Activated CD4-positive, alpha-beta T cell treated with anti-CD3 and anti-CD28 coated beads, Interleukin-2, amount 10 ng/mL, durations not matched to agents 7 days and 5 days (primary cell): ENCODE data around the gene HOXB4. TPM values are rescaled to one million over a fixed set of nuclear protein-coding genes. Genes with fewer than 3 reads are reported as not detected.
A peak's percentile ranks its signal among the peaks of the same experiment; 100 is the strongest.

ENCODE experiments used
- CTCF ChIA-PET: fragments of 350-600 bp; sonication (Branson Sonifier 250); formaldehyde crosslinking; loops from one replicate; lab custom pipeline; 2021; ENCODE audit warnings: antibody characterized with exemption; lab: Charles Lee
- POLR2A ChIA-PET: fragments of 350-600 bp; sonication (Branson Sonifier 250); formaldehyde crosslinking; loops from one replicate; lab custom pipeline; 2021; ENCODE audit warnings: antibody characterized with exemption; lab: Charles Lee
- DNase-seq: peaks from one replicate; pipeline ENCODE4 v3.0.0-alpha.2; 2020
- H3K27ac Mint-ChIP-seq: one replicate; pipeline ENCODE4 v1.8.0; 2021; ENCODE audit warnings: mild to moderate bottlenecking, moderate library complexity, mixed read lengths
- H3K27me3 Mint-ChIP-seq: one replicate; pipeline ENCODE4 v1.8.0; 2021; ENCODE audit warnings: mixed read lengths
- H3K36me3 Mint-ChIP-seq: one replicate; pipeline ENCODE4 v1.8.0; 2021; ENCODE audit warnings: low read depth, mixed read lengths
- H3K4me1 Mint-ChIP-seq: one replicate; pipeline ENCODE4 v1.8.0; 2021; ENCODE audit warnings: mixed read lengths
- H3K4me3 Mint-ChIP-seq: one replicate; pipeline ENCODE4 v1.8.0; 2021; ENCODE audit warnings: mild to moderate bottlenecking, moderate library complexity, mixed read lengths
- H3K9me3 Mint-ChIP-seq: one replicate; pipeline ENCODE4 v1.8.0; 2021; ENCODE audit warnings: mixed read lengths
- total RNA-seq, 2 experiments: library from RNA; stranded (reverse); gene quantifications; one replicate each; pipeline ENCODE4 v1.2.3, GENCODE V29; 2021

HOXB4 gene
- total RNA-seq, 2 experiments from 2014 or later = 3.3 to 3.6 TPM

- peaks cover 55% of the 10 kb centered on the region for H3K4me1 Mint-ChIP-seq
- peak overlapping the region; percentile 42 for H3K4me3 Mint-ChIP-seq
- H3K36me3 Mint-ChIP-seq = peaks cover 2% of the 10 kb centered on the region
- POLR2A ChIA-PET = no interaction called here
- H3K27ac Mint-ChIP-seq = no peak overlapping the region
- peaks cover 92% of the 10 kb centered on the region for H3K27me3 Mint-ChIP-seq
- no peaks in the 10 kb centered on the region for H3K9me3 Mint-ChIP-seq
- DNase-seq = peak; percentile 40
- CTCF ChIA-PET = interaction anchor here (1.6 kb wide), 1 partner anchor 18 kb away, joined by 6 read pairs; no protein-coding TSS in a partner anchor
Observed at GRCh38 chr17:48596000-48596734, 18.0 kb upstream of the HOXB4 start.

DNA sequence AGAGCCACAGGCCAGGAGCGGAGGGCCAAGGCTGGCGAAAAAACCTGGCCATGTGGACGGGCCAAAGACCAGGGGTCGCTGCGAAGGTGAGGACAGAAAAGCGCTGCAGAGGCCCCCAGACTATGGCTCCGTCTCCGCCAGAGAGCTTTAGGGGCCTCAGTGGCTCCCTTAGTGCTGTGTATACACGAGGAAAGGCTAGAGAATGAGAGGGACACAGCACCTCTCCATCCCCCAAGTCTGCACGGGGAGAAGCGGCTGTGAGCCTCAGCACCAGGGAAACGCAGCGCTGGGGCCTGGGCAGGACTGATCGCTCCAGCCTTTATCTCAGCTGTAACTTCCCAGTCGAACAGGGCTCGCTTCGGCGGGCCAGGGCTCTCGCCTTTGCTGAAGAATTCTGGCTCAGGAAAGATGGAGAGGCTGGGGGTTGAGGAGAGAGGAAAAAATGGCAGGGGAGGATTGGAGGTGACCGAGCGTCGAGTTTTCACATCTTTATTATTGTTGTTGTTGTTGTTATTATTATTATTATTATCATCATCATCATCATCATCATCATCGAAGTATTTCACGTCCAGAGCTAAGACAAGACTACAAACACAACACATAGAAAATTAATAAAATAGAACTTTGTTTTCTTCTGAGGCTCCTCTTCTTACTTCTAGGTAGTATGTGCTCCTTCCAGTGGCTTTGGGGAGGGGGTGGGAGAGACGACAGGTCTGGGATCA, 17.3 kb upstream of the HOXB4 start:
- Mint-ChIP-seq H3K4me3 (no peak overlapping the region), H3K9me3 (no peaks in the 10 kb centered on the region), H3K27me3 (peaks cover 91% of the 10 kb centered on the region), H3K36me3 (peaks cover 3% of the 10 kb centered on the region), H3K27ac (no peak overlapping the region), H3K4me1 (peaks cover 55% of the 10 kb centered on the region)
- ChIA-PET CTCF (interaction anchor here (1.6 to 1.7 kb wide), 2 partner anchors 18 to 30 kb away, joined by 4 to 6 read pairs; partner anchors contain the start of gene HOXB9), POLR2A (no interaction called here)
- no peak for DNase-seq

DNA sequence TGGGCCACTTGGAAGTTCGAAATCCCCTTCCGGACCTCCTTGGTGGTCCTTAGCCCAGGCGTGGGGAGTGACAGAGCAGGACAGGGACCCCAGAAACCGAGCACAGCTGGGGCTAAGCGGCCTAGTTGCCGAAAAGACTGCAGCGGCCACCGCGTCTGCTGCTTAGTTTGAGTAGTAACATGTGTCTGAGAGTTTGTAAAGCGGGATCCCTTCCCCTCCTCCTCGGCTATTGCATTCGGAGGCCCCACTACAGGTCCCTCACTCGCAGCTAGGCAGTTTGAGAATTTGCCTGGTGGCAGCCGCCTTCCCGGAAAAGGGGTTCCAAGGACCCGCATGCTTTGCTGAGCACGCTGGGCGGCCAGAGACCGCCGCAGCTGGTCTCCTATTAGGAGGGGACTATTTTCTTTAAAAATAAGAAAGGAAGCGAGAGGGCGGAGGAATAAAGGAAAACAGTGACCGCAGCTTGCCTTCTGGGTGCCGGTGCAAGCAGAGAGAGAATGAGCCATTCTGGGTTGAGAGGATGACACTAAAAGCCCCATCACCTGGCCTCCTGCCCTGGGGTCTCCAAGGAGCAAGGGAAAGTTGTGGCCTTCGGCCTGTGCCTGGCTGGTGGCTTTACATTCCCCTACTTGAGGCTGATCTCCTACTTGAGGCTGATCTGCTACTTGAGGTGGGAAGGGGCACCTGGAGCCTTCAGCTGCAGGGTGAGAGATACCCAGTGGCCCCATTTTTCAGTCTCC, 16.6 kb upstream of the HOXB4 start:
- no peak overlapping the region for H3K4me3 Mint-ChIP-seq
- DNase-seq = no peak
- peaks cover 57% of the 10 kb centered on the region for H3K4me1 Mint-ChIP-seq
- H3K27me3 Mint-ChIP-seq = peaks cover 91% of the 10 kb centered on the region
- H3K9me3 Mint-ChIP-seq = no peaks in the 10 kb centered on the region
- peaks cover 4% of the 10 kb centered on the region for H3K36me3 Mint-ChIP-seq
- H3K27ac Mint-ChIP-seq = no peak overlapping the region
- ChIA-PET POLR2A (no interaction called here), CTCF (interaction anchor here (0.6 to 2.8 kb wide), 6 partner anchors 19 to 380 kb away, joined by 3 to 18 read pairs (median 4); partner anchors contain the start of gene HOXB9)

DNA sequence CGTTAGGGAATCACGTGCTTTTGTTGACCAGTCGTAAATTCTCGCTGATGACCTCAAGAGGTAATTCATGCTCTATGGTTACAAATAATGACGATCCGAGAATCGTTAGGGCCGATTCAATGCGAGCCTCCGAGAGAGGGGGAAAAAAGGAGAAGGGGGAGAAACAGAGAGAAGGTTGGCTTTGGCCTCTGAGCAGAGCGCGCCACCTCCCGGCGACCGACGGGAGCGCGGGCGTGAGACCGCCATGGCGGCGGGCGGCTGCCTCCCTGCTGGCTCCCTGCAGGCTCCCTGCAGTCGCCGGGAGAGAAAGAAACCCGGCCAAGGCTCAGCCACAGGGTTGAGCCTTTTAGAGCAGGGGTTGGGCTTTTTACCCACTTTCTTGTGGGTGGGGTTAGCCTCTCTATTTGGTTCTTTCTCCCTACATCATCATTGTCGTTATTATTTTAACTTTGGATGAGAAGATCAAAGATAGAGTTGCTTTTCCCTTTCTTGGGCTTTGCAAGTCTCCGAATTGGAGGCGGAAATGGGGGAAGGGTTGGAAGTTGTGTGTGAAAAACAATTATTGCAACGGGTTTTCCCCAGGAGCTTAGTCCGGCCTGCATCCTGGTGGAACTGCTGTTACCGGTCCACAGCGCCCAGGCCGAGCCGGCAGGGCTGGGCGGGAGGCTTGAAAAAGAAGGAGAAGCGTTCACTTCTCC, 15.8 kb upstream of the HOXB4 start:
- H3K9me3 Mint-ChIP-seq = no peaks in the 10 kb centered on the region
- peaks cover 59% of the 10 kb centered on the region for H3K4me1 Mint-ChIP-seq
- POLR2A ChIA-PET = no interaction called here
- peak overlapping the region; percentile 65 for H3K4me3 Mint-ChIP-seq
- CTCF ChIA-PET = interaction anchor here (0.6 to 2.8 kb wide), 15 partner anchors 20 to 568 kb away, joined by 3 to 18 read pairs (median 5); partner anchors contain the start of genes HOXB9 and PRAC2
- H3K27ac Mint-ChIP-seq = no peak overlapping the region
- peaks cover 5% of the 10 kb centered on the region for H3K36me3 Mint-ChIP-seq
- peak; percentile 78 for DNase-seq
- peaks cover 91% of the 10 kb centered on the region for H3K27me3 Mint-ChIP-seq

DNA sequence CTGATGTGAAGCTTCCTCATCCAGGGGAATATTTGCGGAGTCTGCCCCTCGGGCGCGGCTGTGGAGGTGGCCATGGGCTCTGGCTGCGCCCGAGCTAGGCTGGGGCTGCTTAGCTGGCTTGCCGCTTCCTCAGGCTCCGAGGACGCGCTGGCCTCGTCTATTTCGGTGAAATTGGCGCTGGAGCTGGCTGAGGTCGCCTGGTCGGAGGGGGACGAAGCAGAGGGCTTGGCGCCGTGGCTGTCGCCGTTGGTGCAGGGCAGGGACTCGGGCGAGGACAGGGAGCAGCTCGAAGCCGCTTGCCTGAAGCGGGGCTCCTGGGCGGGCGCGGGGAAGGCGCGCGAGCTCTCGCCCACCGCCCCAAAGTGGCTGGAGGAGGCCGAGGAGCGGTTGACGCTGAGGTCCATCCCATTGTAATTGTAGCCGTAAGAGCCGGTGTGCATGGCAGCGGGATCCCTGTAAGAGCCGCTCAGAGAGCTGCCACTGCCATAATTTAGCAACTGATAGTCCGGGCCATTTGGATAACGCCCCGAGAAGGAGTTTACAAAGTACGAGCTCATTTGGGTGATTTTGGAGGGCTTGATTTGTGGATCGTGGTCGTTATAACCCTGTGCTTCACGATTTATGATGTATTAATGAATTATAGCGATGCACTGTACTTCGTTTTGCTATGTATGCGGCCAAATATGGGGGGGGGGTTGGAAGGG, 15.1 kb upstream of the HOXB4 start, which contains the start of gene HOXB5:
TSS of gene HOXB5 (minus strand) at position 654 of the 704 bp plus-strand sequence. CDS start at position 557, 97 bp downstream.
- ChIA-PET POLR2A (interaction anchor here (0.6 kb wide), 1 partner anchor 300 kb away, joined by 4 read pairs; no protein-coding TSS in a partner anchor), CTCF (interaction anchor here (0.6 to 2.8 kb wide), 37 partner anchors 8 to 1348 kb away, joined by 3 to 18 read pairs (median 4); partner anchors contain the start of genes HOXB6, HOXB7 and PRAC2)
- no peak for DNase-seq
- H3K4me3 Mint-ChIP-seq = peak within 1 kb of the TSS; percentile 65
- H3K36me3 Mint-ChIP-seq = peaks cover 5% of the 10 kb centered on the region
- H3K4me1 Mint-ChIP-seq = peaks cover 56% of the 10 kb centered on the region
- H3K9me3 Mint-ChIP-seq = no peaks in the 10 kb centered on the region
- H3K27me3 Mint-ChIP-seq = peaks cover 91% of the 10 kb centered on the region
- H3K27ac Mint-ChIP-seq = peak within 1 kb of the TSS; percentile 31

- POLR2A ChIA-PET = interaction anchor here (0.6 kb wide), 1 partner anchor 299 kb away, joined by 4 read pairs; no protein-coding TSS in a partner anchor
- no peak for DNase-seq
Observed at GRCh38 chr17:48592577-48592976, 14.4 kb upstream of the HOXB4 start.

DNA sequence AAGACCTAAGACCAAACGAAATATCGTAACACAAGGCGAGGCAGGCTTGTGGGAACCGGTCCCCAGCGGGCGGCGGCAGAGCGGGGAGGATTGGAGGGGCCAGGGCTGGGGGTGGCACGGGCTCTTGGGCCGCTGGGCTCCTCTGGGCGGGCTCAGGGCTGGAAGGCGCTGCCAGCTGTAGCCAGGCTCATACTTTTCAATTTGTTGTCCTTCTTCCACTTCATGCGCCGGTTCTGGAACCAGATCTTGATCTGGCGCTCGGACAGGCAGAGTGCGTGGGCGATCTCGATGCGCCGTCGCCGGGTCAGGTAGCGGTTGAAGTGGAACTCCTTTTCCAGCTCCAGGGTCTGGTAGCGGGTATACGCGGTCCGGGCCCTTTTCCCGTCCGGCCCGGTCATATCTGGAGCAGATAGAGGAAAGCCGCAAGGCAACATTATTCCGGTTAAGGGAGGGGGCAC, 13.9 kb upstream of the HOXB4 start:
- Mint-ChIP-seq H3K9me3 (no peaks in the 10 kb centered on the region), H3K27ac (no peak overlapping the region), H3K27me3 (peaks cover 91% of the 10 kb centered on the region), H3K36me3 (peaks cover 5% of the 10 kb centered on the region), H3K4me1 (peaks cover 51% of the 10 kb centered on the region), H3K4me3 (no peak overlapping the region)
- POLR2A ChIA-PET = no interaction called here
- CTCF ChIA-PET = interaction anchor here (1.0 to 2.8 kb wide), 10 partner anchors 18 to 566 kb away, joined by 3 to 18 read pairs (median 6); partner anchors contain the start of gene HOXB7
- DNase-seq = no peak

More at GRCh38 chr17:48592577-48592976, 14.4 kb upstream of the HOXB4 start:
- H3K4me1 Mint-ChIP-seq = peaks cover 51% of the 10 kb centered on the region
- H3K9me3 Mint-ChIP-seq = no peaks in the 10 kb centered on the region
- H3K36me3 Mint-ChIP-seq = peaks cover 5% of the 10 kb centered on the region
- peaks cover 91% of the 10 kb centered on the region for H3K27me3 Mint-ChIP-seq
- H3K4me3 Mint-ChIP-seq = peak overlapping the region; percentile 65
- CTCF ChIA-PET = interaction anchor here (0.6 to 2.8 kb wide), 31 partner anchors 9 to 1349 kb away, joined by 3 to 18 read pairs (median 4); partner anchors contain the start of genes HOXB7 and PRAC2
- peak overlapping the region; percentile 31 for H3K27ac Mint-ChIP-seq

GRCh38 chr17:48591255-48592056, 13.3 kb upstream of the HOXB4 start:
- Mint-ChIP-seq H3K27ac (no peak overlapping the region), H3K9me3 (no peaks in the 10 kb centered on the region), H3K27me3 (peaks cover 91% of the 10 kb centered on the region), H3K4me1 (peaks cover 51% of the 10 kb centered on the region), H3K4me3 (no peak overlapping the region), H3K36me3 (peaks cover 6% of the 10 kb centered on the region)
- no peak for DNase-seq
- ChIA-PET CTCF (interaction anchor here (0.6 to 2.0 kb wide), 3 partner anchors 240 to 565 kb away, joined by 3 to 12 read pairs (median 3); no protein-coding TSS in a partner anchor), POLR2A (no interaction called here)

DNA sequence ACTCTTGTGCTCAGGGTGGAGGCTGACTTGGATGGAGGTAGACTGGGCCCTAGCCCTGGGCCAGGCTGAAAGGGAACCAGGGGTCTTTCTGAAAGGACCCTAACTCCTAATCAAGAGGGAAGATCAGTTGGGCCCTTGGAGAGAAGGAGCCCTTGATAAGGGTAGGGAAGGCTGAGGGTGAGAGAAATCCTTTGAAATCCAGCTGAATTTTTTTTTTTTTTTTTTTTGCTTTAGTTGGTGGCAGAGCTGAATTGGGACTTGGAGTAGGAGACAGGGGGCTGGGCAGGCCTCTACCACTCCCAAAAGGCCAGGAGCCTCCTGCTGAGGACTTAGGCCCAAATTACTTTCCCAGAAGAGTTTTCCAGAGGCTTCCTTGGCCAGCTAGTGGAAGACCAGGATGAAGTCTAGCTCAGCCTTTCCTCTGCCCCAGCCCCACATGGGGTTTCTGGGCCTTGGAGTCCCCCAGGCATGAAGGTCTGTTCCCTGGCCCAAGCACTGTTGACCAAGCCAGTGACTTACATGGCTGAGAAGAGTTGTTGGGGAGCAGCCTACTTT, 12.5 kb upstream of the HOXB4 start:
- peaks cover 54% of the 10 kb centered on the region for H3K4me1 Mint-ChIP-seq
- peaks cover 93% of the 10 kb centered on the region for H3K27me3 Mint-ChIP-seq
- POLR2A ChIA-PET = interaction anchor here (0.6 kb wide), 1 partner anchor 19 kb away, joined by 3 read pairs; no protein-coding TSS in a partner anchor
- no peak overlapping the region for H3K27ac Mint-ChIP-seq
- CTCF ChIA-PET = interaction anchor here (0.6 to 1.0 kb wide), 2 partner anchors 239 to 252 kb away, joined by 3 read pairs; no protein-coding TSS in a partner anchor
- peaks cover 8% of the 10 kb centered on the region for H3K36me3 Mint-ChIP-seq
- H3K9me3 Mint-ChIP-seq = no peaks in the 10 kb centered on the region
- no peak overlapping the region for H3K4me3 Mint-ChIP-seq
- no peak for DNase-seq
